ENCODE measurements around the gene GABRG3. TPM values are rescaled to one million over a fixed set of nuclear protein-coding genes. Genes with fewer than 3 reads are reported as not detected.

The GABRG3 gene
- total RNA-seq, 2 experiments from 2014 or later, result not detected

DNA sequence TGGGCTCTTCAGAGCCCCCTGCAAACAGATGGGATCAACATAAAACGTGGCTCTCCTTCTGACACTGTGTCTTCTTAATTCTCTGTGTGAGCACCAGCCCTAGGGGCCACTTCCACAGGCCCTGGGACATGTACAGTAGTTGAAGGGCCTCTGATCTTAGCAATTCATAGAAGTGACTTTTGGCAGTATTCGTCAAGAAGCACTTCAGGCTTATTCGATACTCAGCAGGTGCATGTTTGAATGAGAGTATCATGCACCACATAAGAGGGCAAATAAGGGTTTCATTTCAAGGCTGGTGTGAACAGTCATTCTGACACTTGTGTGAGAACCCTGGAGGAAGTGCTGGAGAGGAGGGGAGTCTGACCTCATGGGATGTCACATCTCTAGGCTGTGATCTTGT lies 113.9 kb downstream of the GABRG3 start:
- intact Hi-C loops (cut with micrococcal nuclease), result no loop called here
- TF ChIP-seq, protein P1, sequence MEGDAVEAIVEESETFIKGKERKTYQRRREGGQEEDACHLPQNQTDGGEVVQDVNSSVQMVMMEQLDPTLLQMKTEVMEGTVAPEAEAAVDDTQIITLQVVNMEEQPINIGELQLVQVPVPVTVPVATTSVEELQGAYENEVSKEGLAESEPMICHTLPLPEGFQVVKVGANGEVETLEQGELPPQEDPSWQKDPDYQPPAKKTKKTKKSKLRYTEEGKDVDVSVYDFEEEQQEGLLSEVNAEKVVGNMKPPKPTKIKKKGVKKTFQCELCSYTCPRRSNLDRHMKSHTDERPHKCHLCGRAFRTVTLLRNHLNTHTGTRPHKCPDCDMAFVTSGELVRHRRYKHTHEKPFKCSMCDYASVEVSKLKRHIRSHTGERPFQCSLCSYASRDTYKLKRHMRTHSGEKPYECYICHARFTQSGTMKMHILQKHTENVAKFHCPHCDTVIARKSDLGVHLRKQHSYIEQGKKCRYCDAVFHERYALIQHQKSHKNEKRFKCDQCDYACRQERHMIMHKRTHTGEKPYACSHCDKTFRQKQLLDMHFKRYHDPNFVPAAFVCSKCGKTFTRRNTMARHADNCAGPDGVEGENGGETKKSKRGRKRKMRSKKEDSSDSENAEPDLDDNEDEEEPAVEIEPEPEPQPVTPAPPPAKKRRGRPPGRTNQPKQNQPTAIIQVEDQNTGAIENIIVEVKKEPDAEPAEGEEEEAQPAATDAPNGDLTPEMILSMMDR (IDR thresholded peaks at IDR 0.05), result no peak
- no peaks in the 10 kb centered on the region for H3K36me3 Mint-ChIP-seq (ENCODE audit: low read depth)

DNA sequence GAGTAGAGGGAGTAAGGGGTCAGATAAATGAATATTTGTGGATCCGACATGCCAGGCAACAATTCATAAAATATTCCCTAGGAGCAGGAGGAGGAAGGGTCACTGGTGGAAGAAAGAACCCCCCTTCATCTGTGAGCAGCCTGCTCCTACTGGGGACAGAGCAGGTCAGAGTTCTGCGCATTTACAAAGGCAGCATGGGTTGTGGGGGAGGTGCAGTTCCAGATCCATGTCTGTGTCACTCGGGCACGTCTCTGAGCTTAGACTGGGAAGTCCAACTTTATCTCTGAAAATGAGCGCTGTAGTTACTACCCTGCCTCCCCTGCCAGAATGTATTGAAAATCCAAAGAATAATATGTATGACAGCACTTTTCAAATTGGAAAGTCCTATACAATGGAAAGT lies 115.2 kb downstream of the GABRG3 start:
- TF ChIP-seq, protein P1 (IDR thresholded peaks at IDR 0.05), result no peak
- ChIA-PET POLR2A (no interaction called here), CTCF (no interaction called here)
- H3K27ac Mint-ChIP-seq, result no peak overlapping the region
- no peaks in the 10 kb centered on the region for H3K9me3 Mint-ChIP-seq
- ATAC-seq (no peak), DNase-seq (no peak)
- H3K36me3 Mint-ChIP-seq (ENCODE audit: low read depth), result no peaks in the 10 kb centered on the region
- H3K4me1 Mint-ChIP-seq (ENCODE audit: low read depth), result no peaks in the 10 kb centered on the region
- intact Hi-C loops (cut with micrococcal nuclease), result no loop called here
- no peak overlapping the region for H3K4me3 Mint-ChIP-seq
- H3K27me3 Mint-ChIP-seq, result no peaks in the 10 kb centered on the region

More for the DNA sequence above, 113.9 kb downstream of the GABRG3 start:
- Mint-ChIP-seq H3K4me1 (ENCODE audit: low read depth) (no peaks in the 10 kb centered on the region), H3K27me3 (no peaks in the 10 kb centered on the region), H3K4me3 (no peak overlapping the region), H3K27ac (no peak overlapping the region), H3K9me3 (no peaks in the 10 kb centered on the region)
- DNase-seq, result no peak
- ChIA-PET POLR2A (no interaction called here), CTCF (no interaction called here)
- no peak for ATAC-seq

DNA sequence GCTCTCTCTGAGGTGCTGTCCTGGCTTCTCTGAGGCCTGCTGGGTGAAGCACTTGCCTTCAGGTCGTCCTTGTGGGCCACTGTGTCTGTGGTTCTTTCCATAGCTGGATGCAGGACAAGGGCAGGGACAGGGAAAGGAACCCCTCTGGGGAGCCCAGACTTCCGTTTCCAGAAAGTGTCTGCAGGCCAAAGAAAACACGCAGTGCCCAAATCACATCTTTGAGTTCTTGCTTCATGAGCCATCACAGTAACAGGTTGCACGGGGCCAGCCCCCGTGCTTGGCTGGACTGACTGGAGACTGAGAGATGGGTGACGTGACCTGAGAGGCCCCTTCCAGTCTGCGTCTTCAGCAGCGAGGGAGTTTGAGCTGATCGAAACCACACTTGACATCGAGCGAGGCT lies 115.8 kb downstream of the GABRG3 start:
- TF ChIP-seq, protein P1 (IDR thresholded peaks at IDR 0.05), result no peak
- ATAC-seq (no peak), DNase-seq (no peak)
- Mint-ChIP-seq H3K27me3 (no peaks in the 10 kb centered on the region), H3K9me3 (no peaks in the 10 kb centered on the region), H3K4me1 (ENCODE audit: low read depth) (no peaks in the 10 kb centered on the region), H3K27ac (no peak overlapping the region), H3K4me3 (no peak overlapping the region), H3K36me3 (ENCODE audit: low read depth) (no peaks in the 10 kb centered on the region)
- intact Hi-C loops (cut with micrococcal nuclease), result no loop called here
- CTCF ChIA-PET, result no interaction called here
- POLR2A ChIA-PET, result no interaction called here

DNA sequence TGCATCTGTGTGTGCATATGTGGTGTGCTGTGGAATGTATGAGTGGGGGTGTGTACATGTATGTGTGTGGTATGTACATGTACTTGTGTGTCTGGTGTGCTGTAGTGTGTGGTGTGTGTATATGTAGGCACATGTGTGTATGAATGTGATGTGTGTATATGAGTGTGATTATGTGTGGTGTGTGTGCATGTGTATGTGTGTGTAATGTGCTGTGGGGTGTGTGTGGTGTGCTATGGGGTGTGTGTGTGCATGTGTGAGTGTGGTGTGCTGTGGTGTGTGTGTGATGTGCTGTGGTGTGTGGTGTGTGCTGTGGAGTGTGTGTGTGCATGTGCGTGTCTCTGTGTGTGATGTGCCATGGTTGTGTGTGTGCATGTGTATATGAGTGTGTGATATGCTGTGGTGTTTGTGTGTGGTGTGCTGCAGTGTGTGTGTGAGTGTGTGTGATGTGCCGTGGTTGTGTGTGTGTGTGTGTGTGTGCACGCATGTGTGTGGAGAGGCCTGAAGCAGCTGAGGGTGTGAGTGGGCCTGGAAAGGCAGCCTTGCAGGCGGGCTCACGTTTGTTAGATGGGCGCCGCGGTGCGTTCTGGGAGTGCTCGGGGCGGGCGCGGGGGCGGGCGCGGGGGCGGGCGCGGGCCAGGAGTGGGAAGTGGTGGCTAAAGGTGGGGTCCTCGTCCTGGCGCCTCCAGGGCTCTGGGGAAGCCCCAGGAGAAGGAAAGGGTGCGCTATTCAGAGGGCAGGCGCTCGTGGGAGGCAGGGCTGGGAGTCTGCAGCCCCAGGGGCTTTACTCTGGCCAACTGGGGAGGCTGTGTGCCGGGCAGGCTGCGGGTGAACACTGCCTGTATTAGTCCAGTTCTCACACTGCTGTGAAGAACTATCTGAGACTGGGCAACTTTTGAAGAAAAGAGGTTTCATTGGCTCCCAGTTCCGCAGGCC lies 116.9 kb downstream of the GABRG3 start:
- Mint-ChIP-seq H3K27me3 (no peaks in the 10 kb centered on the region), H3K4me3 (no peak overlapping the region), H3K36me3 (ENCODE audit: low read depth) (no peaks in the 10 kb centered on the region), H3K9me3 (no peaks in the 10 kb centered on the region), H3K27ac (no peak overlapping the region), H3K4me1 (ENCODE audit: low read depth) (no peaks in the 10 kb centered on the region)
- intact Hi-C loops (cut with micrococcal nuclease), result no loop called here
- CTCF ChIA-PET, result no interaction called here
- ATAC-seq, result no peak
- DNase-seq, result no peak
- TF ChIP-seq, protein P1 (IDR thresholded peaks at IDR 0.05), result no peak
- POLR2A ChIA-PET, result no interaction called here

DNA sequence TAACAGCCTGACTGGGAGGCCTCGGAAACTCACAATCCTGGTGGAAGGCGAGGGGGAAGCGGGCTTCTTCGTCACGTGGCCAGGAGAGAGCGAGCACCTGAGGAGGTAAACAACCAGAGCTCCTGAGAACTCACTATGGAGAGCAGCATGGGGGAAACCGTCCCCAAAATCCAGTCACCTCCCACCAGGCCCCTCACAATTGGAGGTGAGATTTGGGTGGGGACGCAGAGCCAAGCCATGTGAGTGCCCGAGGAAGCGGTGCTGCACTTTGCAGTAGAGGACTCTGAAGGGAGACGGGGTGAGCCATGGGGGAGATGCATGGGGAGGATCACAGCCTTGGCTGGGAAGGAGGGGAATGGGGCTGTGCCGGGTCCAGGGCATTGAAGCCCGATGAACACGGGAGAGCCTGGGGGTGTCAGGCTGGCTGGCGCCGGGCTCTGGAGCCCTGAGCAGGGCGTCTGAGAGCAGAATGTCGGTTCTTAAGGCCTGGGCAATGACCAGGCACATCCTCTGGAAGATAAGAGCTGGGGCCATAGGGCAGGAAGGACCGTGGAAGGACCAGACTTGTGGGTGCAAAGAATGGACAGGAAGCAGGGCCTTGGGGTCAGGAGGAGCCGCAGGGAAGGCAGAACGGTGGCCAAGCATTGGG lies 117.7 kb downstream of the GABRG3 start:
- TF ChIP-seq, protein P1 (IDR thresholded peaks at IDR 0.05), result no peak
- Mint-ChIP-seq H3K4me1 (ENCODE audit: low read depth) (no peaks in the 10 kb centered on the region), H3K36me3 (ENCODE audit: low read depth) (no peaks in the 10 kb centered on the region), H3K4me3 (no peak overlapping the region), H3K27ac (no peak overlapping the region), H3K27me3 (no peaks in the 10 kb centered on the region), H3K9me3 (no peaks in the 10 kb centered on the region)
- CTCF ChIA-PET, result no interaction called here
- no peak for ATAC-seq
- POLR2A ChIA-PET, result no interaction called here
- no peak for DNase-seq
- intact Hi-C loops (cut with micrococcal nuclease), result no loop called here

All from activated CD8-positive, alpha-beta T cell treated with anti-CD3 and anti-CD28 coated beads for 36 hours (primary cell).